GM12872 (cell line): ENCODE data around the gene HACE1.

Source experiments
- CTCF ChIP-seq: IDR thresholded peaks from 3 replicates; pipeline ENCODE4 v1.5.1; 2011; ENCODE audit warnings: low read depth, mild to moderate bottlenecking, low read length, moderate library complexity; ENCODE audit not compliant: insufficient read depth

Gene HACE1

GRCh38 chr6:104711371-104711770 lies 148.3 kb downstream of the HACE1 start:
- no peak for TF ChIP-seq CTCF

GRCh38 chr6:104710543-104711335 lies 149.0 kb downstream of the HACE1 start:
- no peak for TF ChIP-seq CTCF

- TF ChIP-seq CTCF = no peak
Measured at GRCh38 chr6:104705916-104706442, 153.7 kb downstream of the HACE1 start.

- TF ChIP-seq CTCF = no peak
Measured at GRCh38 chr6:104705095-104705707, 154.5 kb downstream of the HACE1 start.

GRCh38 chr6:104704191-104704590 lies 155.5 kb downstream of the HACE1 start:
- no peak for TF ChIP-seq CTCF

GRCh38 chr6:104702126-104702841 lies 157.4 kb downstream of the HACE1 start:
- no peak for TF ChIP-seq CTCF
